GM13977 (cell line): Measurements from ENCODE around the gene DNAJC6.
"Not testable (repeated sequence)": the region's sequence is repeated elsewhere in the genome, so short reads cannot be mapped to it uniquely, and the experiment has no call there.

ENCODE experiments used
- DNase-seq: peaks from one replicate; pipeline ENCODE4 v3.0.0; 2012; ENCODE audit warnings: low spot score
- in situ Hi-C: fragments of 300-500 bp; cut with MboI; formaldehyde crosslinking; loops from one replicate; pipeline ENCODE4 v1.12.0; 2022; ENCODE audit warnings: low sequenced_read_pairs, low pct_unique_long_range_greater_than_20kb, mixed read lengths, inconsistent platforms; ENCODE audit not compliant: unreplicated experiment
- TF ChIP-seq, protein P1 (sequence below): IDR thresholded peaks from 2 replicates; pipeline ENCODE4 v1.5.1; 2012; ENCODE audit warnings: mild to moderate bottlenecking, control low read depth; ENCODE audit not compliant: insufficient read depth; ENCODE audit errors: extremely low read depth, missing control alignments

DNAJC6 gene

DNA sequence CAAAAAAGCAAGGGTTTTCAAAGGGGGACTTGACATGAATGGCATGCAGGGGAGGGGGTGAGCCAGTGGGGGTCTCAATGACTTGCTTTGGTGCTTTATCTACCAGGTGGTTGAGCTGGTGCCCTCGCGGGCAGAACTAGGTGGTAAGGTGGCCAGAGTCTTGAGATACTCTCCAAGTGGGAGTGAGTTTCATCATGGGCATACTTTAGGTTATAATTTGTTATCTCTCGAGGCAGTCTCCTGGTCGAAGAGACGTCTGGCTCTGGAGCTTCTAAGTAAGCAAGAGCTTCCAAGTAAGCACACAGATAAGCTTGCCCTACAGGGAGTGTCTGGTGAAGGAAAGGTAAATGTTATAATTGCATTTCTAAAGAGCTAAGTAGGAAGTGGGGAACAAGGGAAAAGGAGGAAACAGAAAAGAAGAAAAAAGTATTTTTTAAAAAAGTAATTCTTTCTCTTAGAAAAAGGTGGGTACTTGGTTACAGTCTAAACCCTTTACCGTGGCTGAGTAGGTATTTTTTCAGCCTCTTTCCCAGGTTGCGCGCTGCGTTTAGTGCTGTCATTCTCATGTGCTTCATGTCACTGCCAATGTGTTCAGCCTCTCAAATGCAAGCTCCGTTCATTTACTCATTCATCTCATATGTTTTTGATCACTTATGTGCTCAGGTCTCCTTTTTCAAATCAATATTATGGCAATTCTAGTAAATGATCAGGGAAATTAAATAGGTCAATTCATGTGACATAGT is 31.6 kb upstream of the DNAJC6 start:
- TF ChIP-seq, protein P1, sequence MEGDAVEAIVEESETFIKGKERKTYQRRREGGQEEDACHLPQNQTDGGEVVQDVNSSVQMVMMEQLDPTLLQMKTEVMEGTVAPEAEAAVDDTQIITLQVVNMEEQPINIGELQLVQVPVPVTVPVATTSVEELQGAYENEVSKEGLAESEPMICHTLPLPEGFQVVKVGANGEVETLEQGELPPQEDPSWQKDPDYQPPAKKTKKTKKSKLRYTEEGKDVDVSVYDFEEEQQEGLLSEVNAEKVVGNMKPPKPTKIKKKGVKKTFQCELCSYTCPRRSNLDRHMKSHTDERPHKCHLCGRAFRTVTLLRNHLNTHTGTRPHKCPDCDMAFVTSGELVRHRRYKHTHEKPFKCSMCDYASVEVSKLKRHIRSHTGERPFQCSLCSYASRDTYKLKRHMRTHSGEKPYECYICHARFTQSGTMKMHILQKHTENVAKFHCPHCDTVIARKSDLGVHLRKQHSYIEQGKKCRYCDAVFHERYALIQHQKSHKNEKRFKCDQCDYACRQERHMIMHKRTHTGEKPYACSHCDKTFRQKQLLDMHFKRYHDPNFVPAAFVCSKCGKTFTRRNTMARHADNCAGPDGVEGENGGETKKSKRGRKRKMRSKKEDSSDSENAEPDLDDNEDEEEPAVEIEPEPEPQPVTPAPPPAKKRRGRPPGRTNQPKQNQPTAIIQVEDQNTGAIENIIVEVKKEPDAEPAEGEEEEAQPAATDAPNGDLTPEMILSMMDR, result no peak
- DNase-seq, result no peak
- in situ Hi-C loops, result no loop called here

DNA sequence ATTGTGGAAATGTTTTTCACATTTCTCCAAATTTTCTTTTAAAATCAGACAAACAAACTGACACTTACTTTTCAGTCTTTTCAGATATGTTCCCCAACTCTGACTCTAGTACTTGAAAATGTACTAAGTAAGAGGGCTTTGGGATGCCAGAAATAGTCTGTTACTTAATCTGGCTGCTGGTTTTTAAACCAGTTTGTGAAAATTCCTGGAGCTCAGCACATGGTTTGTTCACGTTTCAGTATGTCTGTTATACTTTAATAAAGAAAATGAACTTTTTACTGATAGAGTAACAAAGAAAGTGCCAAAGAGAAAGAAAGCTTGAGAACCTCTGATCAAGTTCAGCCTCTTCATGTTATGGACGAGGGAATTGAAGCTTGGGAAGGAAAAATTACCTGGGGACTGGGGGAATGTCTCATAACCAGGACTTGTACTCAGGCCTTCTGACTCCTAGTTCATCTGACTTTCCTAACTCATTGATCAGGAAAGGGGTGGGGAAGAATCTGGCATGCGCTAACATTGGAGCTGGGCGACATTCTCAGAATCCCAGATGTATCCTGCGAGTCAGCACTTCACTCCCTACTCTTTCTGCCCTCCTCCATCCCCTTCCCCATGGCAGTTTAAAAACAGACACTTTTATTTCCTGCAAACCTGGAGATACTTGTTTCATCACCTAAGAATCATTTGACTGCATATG is 30.8 kb upstream of the DNAJC6 start:
- no peak for DNase-seq
- TF ChIP-seq, protein P1, result no peak
- in situ Hi-C loops, result no loop called here

DNA sequence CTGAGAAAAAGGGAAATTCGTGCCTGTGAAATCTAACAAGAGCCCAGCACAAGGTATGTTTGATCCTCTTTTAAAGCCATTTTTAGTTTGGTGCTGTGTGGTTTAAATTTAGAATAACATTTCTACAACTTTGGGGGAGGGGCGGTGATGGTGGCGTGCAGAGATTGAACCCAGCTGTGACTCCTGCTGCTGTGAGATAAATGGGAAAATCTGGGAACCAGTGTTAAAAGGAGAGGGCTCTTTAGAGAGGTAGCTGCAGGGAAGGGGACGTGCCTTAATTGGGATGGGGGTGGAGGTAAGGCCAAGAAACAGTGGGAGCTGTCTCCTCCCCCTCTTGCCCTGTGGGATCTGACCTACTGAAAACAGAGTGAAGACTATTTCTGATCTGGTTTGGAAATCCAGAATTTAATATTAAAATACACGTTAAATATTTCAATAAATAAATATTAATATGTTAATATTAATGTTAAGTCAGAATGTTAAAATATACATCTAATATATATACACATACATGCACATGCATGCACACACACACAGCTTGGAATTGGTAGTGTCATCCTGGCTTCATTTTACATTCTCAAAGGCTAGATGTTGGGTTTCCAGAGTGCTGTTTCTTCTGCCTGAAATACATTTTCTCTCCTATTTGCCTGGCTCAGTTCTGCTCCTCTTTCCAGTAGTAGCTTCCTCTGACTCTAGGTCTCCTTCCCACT is 30.1 kb upstream of the DNAJC6 start:
- DNase-seq, result no peak
- in situ Hi-C loops, result no loop called here
- TF ChIP-seq, protein P1, result no peak

DNA sequence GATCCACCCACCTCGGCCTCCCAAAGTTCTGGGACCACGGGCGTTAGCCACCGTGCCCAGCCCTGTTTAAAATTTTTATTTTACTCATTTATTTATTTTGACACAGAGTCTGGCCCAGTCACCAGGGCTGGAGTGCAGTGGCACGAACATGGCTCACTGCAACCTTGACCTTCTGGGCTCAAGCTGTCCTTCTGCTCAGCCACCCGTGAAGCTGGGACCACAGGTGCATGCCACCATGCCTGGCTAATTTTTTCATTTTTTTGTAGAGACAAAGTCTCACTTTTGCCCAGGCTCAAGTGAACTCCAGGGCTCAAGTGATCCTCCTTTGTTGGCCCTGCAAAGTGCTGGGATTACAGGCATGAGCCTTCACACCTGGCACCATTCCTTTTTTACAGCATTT is 27.5 kb upstream of the DNAJC6 start:
- no peak for DNase-seq
- in situ Hi-C loops, result no loop called here
- TF ChIP-seq, protein P1, result no peak

DNA sequence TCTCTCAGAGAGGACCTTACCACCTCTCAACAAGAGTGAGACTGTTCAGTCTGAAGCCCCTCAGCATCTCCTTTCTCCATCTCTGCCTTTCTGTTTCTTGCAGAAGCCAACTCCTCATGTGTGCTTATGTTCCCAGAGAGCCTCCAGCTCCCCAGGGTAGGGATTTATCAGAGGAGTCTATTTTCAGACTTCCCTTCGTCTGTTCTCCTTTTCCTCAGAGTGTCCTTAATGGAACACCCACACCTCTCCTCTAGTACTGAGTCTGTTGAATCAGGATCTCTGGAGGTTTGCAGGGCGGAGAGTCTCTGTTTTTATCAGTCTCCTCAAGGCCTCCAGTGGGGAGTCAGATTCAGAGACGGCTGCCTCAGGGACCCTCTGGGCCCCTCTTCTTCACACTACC is 25.1 kb upstream of the DNAJC6 start:
- TF ChIP-seq, protein P1, result no peak
- in situ Hi-C loops, result no loop called here
- DNase-seq, result no peak

DNA sequence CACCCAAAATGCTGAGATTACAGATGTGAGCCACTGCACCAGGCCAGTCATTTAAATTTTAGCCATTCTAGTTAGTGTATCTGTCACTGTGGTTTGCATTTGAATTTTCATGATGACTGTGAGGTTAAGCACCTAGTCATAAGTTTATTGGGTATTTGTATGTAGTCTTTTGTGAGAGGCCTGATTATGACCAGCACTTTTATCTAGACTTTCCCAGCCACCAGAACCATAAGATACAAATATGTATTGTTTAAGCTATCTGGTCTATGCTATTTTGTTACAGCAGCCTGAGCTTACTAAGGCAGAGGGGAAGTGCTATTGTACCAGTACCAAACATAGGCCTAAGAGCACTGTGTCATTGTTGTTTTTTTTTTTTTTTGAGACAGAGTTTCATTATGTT is 19.9 kb upstream of the DNAJC6 start:
- no peak for DNase-seq
- TF ChIP-seq, protein P1, result no peak
- in situ Hi-C loops, result no loop called here

DNA sequence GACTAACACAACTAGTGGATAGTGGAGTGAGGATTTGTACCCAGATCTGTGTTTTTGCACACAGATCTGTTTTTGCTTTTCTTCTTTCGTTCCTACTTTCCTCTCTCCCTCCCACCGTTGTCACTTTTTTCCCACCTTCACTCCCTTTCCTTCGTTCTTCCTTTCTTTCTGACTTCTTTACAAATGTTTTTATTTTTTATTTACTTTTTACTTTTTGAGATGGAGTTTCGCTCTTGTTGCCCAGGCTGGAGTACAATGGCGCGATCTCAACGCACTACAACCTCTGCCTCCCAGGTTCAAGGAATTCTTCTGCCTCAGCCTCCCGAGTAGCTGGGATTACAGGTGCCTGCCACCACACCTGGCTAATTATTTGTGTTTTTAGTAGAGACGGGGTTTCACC is 17.5 kb upstream of the DNAJC6 start:
- DNase-seq, in situ Hi-C loops: not testable (repeated sequence)
